ENCODE data around the gene TMED4. TPM values are rescaled to one million over a fixed set of nuclear protein-coding genes. Genes with fewer than 3 reads are reported as not detected.

Gene TMED4
- polyA plus RNA-seq, 3 donors = 45.7 to 76.7 (median 49.0) TPM

DNA sequence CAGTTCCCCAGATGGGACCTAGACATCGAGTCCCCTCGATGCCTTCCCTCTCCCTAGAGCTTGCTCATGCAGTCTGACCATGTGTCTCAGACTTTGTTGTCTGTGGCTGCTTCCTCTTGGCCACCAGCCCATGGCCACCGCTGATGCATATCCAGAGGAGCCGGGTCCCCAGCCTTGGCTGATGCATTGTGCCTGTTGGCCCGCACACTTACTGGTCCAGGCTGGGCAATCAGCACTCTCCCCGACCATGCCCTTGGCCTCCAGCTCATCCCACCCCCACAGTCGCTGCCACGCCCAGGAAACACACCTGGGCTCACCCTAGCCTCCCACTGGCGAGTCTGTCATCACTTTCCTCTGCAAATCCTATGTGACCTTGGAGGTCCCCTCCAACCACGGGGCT, 51.0 kb downstream of the TMED4 start:
- intact Hi-C loops (cut with micrococcal nuclease) = no loop called here
- WGBS (ENCODE audit: insufficient coverage) = 83% methylated on average over 10 of the region's 10 CpGs
- H3K79me2 ChIP-seq (ENCODE audit: insufficient read depth, low read length) = no peaks in the 10 kb centered on the region
- H3K4me3 ChIP-seq (replicated peaks in 1 of 3; ENCODE audit: low read depth in 2 of 3, low read length in 3 of 3) = no peak overlapping the region
- H3K36me3 Mint-ChIP-seq = no peaks in the 10 kb centered on the region
- no peak overlapping the region for H3K4me3 Mint-ChIP-seq
- no peaks in the 10 kb centered on the region for H4K20me1 ChIP-seq (ENCODE audit: insufficient read depth, low read length)
- TF ChIP-seq, protein P1, sequence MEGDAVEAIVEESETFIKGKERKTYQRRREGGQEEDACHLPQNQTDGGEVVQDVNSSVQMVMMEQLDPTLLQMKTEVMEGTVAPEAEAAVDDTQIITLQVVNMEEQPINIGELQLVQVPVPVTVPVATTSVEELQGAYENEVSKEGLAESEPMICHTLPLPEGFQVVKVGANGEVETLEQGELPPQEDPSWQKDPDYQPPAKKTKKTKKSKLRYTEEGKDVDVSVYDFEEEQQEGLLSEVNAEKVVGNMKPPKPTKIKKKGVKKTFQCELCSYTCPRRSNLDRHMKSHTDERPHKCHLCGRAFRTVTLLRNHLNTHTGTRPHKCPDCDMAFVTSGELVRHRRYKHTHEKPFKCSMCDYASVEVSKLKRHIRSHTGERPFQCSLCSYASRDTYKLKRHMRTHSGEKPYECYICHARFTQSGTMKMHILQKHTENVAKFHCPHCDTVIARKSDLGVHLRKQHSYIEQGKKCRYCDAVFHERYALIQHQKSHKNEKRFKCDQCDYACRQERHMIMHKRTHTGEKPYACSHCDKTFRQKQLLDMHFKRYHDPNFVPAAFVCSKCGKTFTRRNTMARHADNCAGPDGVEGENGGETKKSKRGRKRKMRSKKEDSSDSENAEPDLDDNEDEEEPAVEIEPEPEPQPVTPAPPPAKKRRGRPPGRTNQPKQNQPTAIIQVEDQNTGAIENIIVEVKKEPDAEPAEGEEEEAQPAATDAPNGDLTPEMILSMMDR (IDR thresholded peaks at IDR 0.05) = no peak
- no peaks in the 10 kb centered on the region for H3K27me3 ChIP-seq (ENCODE audit: control insufficient read depth in 2 of 2, insufficient read depth in 2 of 2, low read length in 2 of 2)
- no peak overlapping the region for H3K9ac ChIP-seq (ENCODE audit: insufficient read depth, low read length, poor library complexity, severe bottlenecking)
- H2AFZ ChIP-seq (ENCODE audit: insufficient read depth, low read depth, low read length, poor library complexity, severe bottlenecking) = no peak overlapping the region
- no peak for DNase-seq
- H3K4me2 ChIP-seq (replicated peaks; ENCODE audit: extremely low read depth, low read length, poor library complexity, severe bottlenecking) = no peak overlapping the region
- H3K27ac ChIP-seq (ENCODE audit: low read depth in 1 of 2, low read length in 2 of 2) = no peak overlapping the region
- H3K36me3 ChIP-seq (replicated peaks in 1 of 2; ENCODE audit: control insufficient read depth in 1 of 2, insufficient read depth in 2 of 2, low read length in 2 of 2) = no peaks in the 10 kb centered on the region
- H3K4me1 Mint-ChIP-seq = no peaks in the 10 kb centered on the region
- peak overlapping the region in 2 of 7 donors; percentile 37 to 44 for H3K27ac Mint-ChIP-seq
- no peaks in the 10 kb centered on the region for H3K4me1 ChIP-seq (ENCODE audit: control insufficient read depth in 1 of 2, insufficient read depth in 2 of 2, low read length in 2 of 2)
- H3K9me3 Mint-ChIP-seq = peaks cover 4 to 23% (median 16%) of the 10 kb centered on the region in 7 donors
- H3K9me3 ChIP-seq (replicated peaks in 1 of 2; ENCODE audit: control insufficient read depth in 1 of 2, insufficient read depth in 1 of 2, low read length in 2 of 2) = peaks cover 7 to 20% of the 10 kb centered on the region in 2 donors
- peaks cover 4 to 6% (median 5%) of the 10 kb centered on the region in 3 donors for H3K27me3 Mint-ChIP-seq (ENCODE audit: low read depth in 3 of 3)

Other genes with a start within 250 kb of the TMED4 start
- gene NUDCD3, start 91.6 kb downstream of the TMED4 start, polyA plus RNA-seq = 10 to 100 TPM; 13.6 to 26.5 (median 21.6) TPM
- under 1 TPM in 1 of 3 donors, not detected in 2; 0.04 TPM for gene NPC1L1, start 40.9 kb downstream of the TMED4 start, polyA plus RNA-seq
- gene DDX56, start 8.3 kb downstream of the TMED4 start, polyA plus RNA-seq = 10 to 100 TPM; 32.2 to 69.3 (median 33.9) TPM
- gene OGDH, start 24.4 kb upstream of the TMED4 start, polyA plus RNA-seq = 10 to 100 TPM; 41.0 to 74.1 (median 49.9) TPM
- 10 to 100 TPM in 1 of 3 donors, 1 to 10 TPM in 2; 1.9 to 72.8 (median 3.3) TPM for gene ZMIZ2, start 166.6 kb upstream of the TMED4 start, polyA plus RNA-seq
- 1,000 to 10,000 TPM; 1,614 to 2,276 (median 2,037) TPM for gene PPIA, start 214.4 kb upstream of the TMED4 start, polyA plus RNA-seq

Measured in CD14-positive monocyte (primary cell).